ENCODE data around the gene EMP1.

DNA sequence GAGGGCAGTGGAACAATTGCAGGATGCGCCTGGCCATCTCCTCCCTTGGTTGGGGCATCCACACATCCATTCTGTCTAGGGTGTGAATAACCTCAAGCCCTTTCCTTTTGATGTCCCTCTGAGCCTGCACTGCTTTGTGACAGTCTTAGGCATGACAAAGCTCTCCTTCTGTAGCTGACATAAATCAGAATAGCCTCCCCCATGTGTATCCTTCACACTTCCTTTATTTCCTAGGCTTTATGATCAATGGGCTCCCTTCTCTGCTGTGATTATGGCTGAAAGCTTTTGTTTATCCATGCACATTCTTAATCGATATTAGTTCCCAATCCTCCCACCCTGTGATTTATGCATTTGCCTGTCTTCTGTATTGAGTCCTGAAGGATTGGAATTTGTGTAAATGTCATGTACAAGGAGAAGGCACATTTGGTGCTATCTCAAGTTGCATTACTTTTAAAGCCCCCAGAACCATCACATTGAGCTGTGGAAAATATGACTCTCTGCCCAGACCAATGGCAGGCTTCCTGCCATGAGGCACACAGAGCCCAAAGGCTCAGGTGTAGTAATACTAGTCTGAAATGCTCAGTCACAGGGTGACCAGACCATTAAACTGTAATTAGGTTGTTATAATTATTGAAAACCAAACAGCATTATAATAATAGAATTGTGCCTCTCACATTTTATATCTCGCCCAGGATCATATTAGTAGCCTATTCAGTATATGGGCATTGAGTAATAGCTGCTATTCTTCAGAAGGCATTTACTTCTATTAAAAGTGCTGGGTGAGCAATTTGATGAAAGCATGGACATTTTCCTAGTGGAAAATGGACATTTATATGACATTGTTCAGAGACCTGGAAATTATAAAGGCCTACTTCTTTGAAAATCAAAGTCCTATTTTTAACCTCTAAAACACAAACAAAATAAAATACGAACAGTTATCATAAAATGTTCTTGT, 14.0 kb downstream of the EMP1 start:
- TF ChIP-seq POLR2A (IDR thresholded peaks at IDR 0.05; ENCODE audit: low read depth, low read length), result no peak
- no peak for TF ChIP-seq TAF1 (IDR thresholded peaks at IDR 0.05; ENCODE audit: low read depth, low read length)
- no peak for TF ChIP-seq POLR2AphosphoS5 (IDR thresholded peaks at IDR 0.05; ENCODE audit: low read depth, low read length)

Measured in GM12891 (cell line).